H1 (cell line): ENCODE measurements around the gene SLC6A6. TPM values are rescaled to one million over a fixed set of nuclear protein-coding genes. Genes with fewer than 3 reads are reported as not detected.

Experiments used
- CTCF ChIA-PET: fragments of 300-600 bp; sonication (Branson Sonifier 250); formaldehyde crosslinking; loops from one replicate; lab custom pipeline; 2021; ENCODE audit not compliant: partially characterized antibody; lab: Charles Lee
- POLR2A ChIA-PET: fragments of 300-600 bp; sonication (Branson Sonifier 250); formaldehyde crosslinking; loops from one replicate; lab custom pipeline; 2021; ENCODE audit warnings: inconsistent platforms; ENCODE audit not compliant: partially characterized antibody; lab: Charles Lee
- DNase-seq, 2 experiments: peaks; one replicate each; pipeline versions ENCODE4 v3.0.0 to v3.0.0-alpha.2; 2010 to 2022; ENCODE audit warnings: low spot score in 2 of 2, low read depth in 1 of 2, mixed read lengths in 1 of 2
- FAIRE-seq: peaks from 2 replicates; lab custom pipeline; 2011; peaks lifted over from hg19 to GRCh38; lab: Jason Lieb, UNC
- H2AFZ ChIP-seq: 2 replicates; pipeline ENCODE4 v1.8.1; 2012; ENCODE audit warnings: low read length, inconsistent platforms
- H2AK5ac ChIP-seq: 2 replicates; pipeline ENCODE4 v1.6.1; 2013; ENCODE audit warnings: low read depth, low read length
- H2BK120ac ChIP-seq: replicated peaks from 2 replicates; pipeline ENCODE3; 2013; ENCODE audit warnings: low read depth, low read length, inconsistent platforms
- H2BK12ac ChIP-seq: 2 replicates; pipeline ENCODE4 v1.6.1; 2013; ENCODE audit warnings: low read depth, low read length
- H2BK15ac ChIP-seq: 2 replicates; pipeline ENCODE4 v1.6.1; 2013; ENCODE audit warnings: low read length
- H2BK20ac ChIP-seq: 2 replicates; pipeline ENCODE4 v1.6.1; 2013; ENCODE audit warnings: low read length
- H2BK5ac ChIP-seq: 2 replicates; pipeline ENCODE4 v1.6.1; 2013; ENCODE audit warnings: low read depth, low read length
- H3K14ac ChIP-seq: 2 replicates; pipeline ENCODE4 v1.6.1; 2013; ENCODE audit warnings: inconsistent platforms; ENCODE audit not compliant: insufficient read length
- H3K18ac ChIP-seq: 2 replicates; pipeline ENCODE4 v1.6.1; 2013; ENCODE audit warnings: low read length; ENCODE audit errors: extremely low read depth
- H3K23ac ChIP-seq: 2 replicates; pipeline ENCODE4 v1.6.1; 2013; ENCODE audit warnings: inconsistent platforms; ENCODE audit not compliant: insufficient read length
- H3K23me2 ChIP-seq: 2 replicates; pipeline ENCODE4 v1.6.1; 2013; ENCODE audit warnings: low read depth, low read length
- H3K27ac ChIP-seq: 2 replicates; pipeline ENCODE4 v1.6.1; 2011; ENCODE audit warnings: low read depth, low read length, inconsistent platforms
- H3K27me3 ChIP-seq, 4 experiments: replicated peaks in 1 of 4; 1 replicate in 1 of 4; 2 replicates in 3 of 4; pipeline versions ENCODE4 v1.6.1 to v1.8.1; 2011 to 2013; ENCODE audit warnings: low read length in 3 of 4, mild to moderate bottlenecking in 3 of 4, inconsistent platforms in 2 of 4, mixed read lengths in 2 of 4, moderate library complexity in 1 of 4; ENCODE audit not compliant: control insufficient read depth in 3 of 4, insufficient read depth in 3 of 4; ENCODE audit errors: extremely low read depth in 1 of 4
- H3K36me3 ChIP-seq, 4 experiments: 2 replicates each; pipeline versions ENCODE4 v1.6.1 to v1.8.1; 2011 to 2013; ENCODE audit warnings: mild to moderate bottlenecking in 4 of 4, low read length in 3 of 4, moderate library complexity in 2 of 4, control low read depth in 1 of 4, inconsistent platforms in 1 of 4; ENCODE audit not compliant: insufficient read depth in 4 of 4, control insufficient read depth in 2 of 4
- H3K4ac ChIP-seq: replicated peaks from 2 replicates; pipeline ENCODE3; 2013; ENCODE audit warnings: low read length, low read depth, mixed read lengths, inconsistent platforms; ENCODE audit not compliant: insufficient read length
- H3K4me1 ChIP-seq, 4 experiments: replicated peaks in 1 of 4; 1 replicate in 1 of 4; 2 replicates in 3 of 4; pipeline versions ENCODE4 v1.6.1 to v1.8.1; 2011 to 2013; ENCODE audit warnings: low read length in 3 of 4, inconsistent platforms in 2 of 4, mixed read lengths in 1 of 4; ENCODE audit not compliant: insufficient read depth in 4 of 4, control insufficient read depth in 3 of 4
- H3K4me2 ChIP-seq, 2 experiments: 2 replicates each; pipeline versions ENCODE4 v1.6.1 to v1.8.1; 2011 to 2013; ENCODE audit warnings: low read depth in 2 of 2, low read length in 2 of 2, control low read depth in 1 of 2, inconsistent platforms in 1 of 2, mild to moderate bottlenecking in 1 of 2; ENCODE audit not compliant: insufficient read depth in 1 of 2
- H3K4me3 ChIP-seq, 4 experiments: fragments of 200-600, 300-600 bp in 1 of 4; sonication (generic), shearing (Covaris generic), sonication (Bioruptor Twin) in 1 of 4; 2 replicates each; pipeline versions ENCODE4 v1.5.1 to v1.8.1; 2011 to 2016; ENCODE audit warnings: low read length in 4 of 4, low read depth in 3 of 4, control low read depth in 2 of 4, inconsistent platforms in 2 of 4, mild to moderate bottlenecking in 2 of 4, mixed read lengths in 1 of 4, moderate library complexity in 1 of 4; ENCODE audit not compliant: insufficient read depth in 2 of 4; ENCODE audit errors: extremely low read depth in 1 of 4
- H3K56ac ChIP-seq: replicated peaks from 2 replicates; pipeline ENCODE3; 2013; ENCODE audit warnings: low read depth, mild to moderate bottlenecking, mixed read lengths, low read length, inconsistent platforms; ENCODE audit not compliant: insufficient read length
- H3K79me1 ChIP-seq: 2 replicates; pipeline ENCODE4 v1.6.1; 2013; ENCODE audit warnings: low read depth, low read length, control low read depth
- H3K79me2 ChIP-seq, 2 experiments: 2 replicates each; pipeline versions ENCODE4 v1.6.1 to v1.8.1; 2012 to 2013; ENCODE audit warnings: low read length in 2 of 2, mild to moderate bottlenecking in 2 of 2, inconsistent platforms in 1 of 2; ENCODE audit not compliant: insufficient read depth in 2 of 2, control insufficient read depth in 1 of 2
- H3K9ac ChIP-seq, 4 experiments: replicated peaks in 1 of 4; 1 replicate in 1 of 4; 2 replicates in 3 of 4; pipeline versions ENCODE4 v1.6.1 to v1.8.1; 2011 to 2013; ENCODE audit warnings: low read depth in 3 of 4, low read length in 3 of 4, control low read depth in 2 of 4, mild to moderate bottlenecking in 2 of 4, moderate library complexity in 2 of 4, inconsistent platforms in 1 of 4; ENCODE audit errors: extremely low read depth in 1 of 4
- H3K9me3 ChIP-seq, 2 experiments: 2 replicates each; pipeline versions ENCODE4 v1.6.1 to v1.8.1; 2012 to 2013; ENCODE audit warnings: mild to moderate bottlenecking in 2 of 2, moderate library complexity in 2 of 2, control low read depth in 1 of 2, inconsistent platforms in 1 of 2, low read depth in 1 of 2, low read length in 1 of 2, mixed read lengths in 1 of 2; ENCODE audit not compliant: insufficient read depth in 2 of 2
- H4K20me1 ChIP-seq, 2 experiments: replicated peaks in 1 of 2; 2 replicates each; pipeline versions ENCODE3 to v1.8.1; 2011 to 2013; ENCODE audit warnings: inconsistent platforms in 2 of 2, low read length in 2 of 2, mild to moderate bottlenecking in 1 of 2; ENCODE audit not compliant: insufficient read depth in 2 of 2, control insufficient read depth in 1 of 2
- H4K5ac ChIP-seq: 2 replicates; pipeline ENCODE4 v1.6.1; 2013; ENCODE audit warnings: low read length, low read depth, mixed read lengths, inconsistent platforms; ENCODE audit not compliant: insufficient read length
- H4K8ac ChIP-seq: 2 replicates; pipeline ENCODE4 v1.8.0; 2013; ENCODE audit warnings: mild to moderate bottlenecking, moderate library complexity, low read length, inconsistent platforms; ENCODE audit not compliant: insufficient read depth; ENCODE audit errors: extremely low read depth
- H4K91ac ChIP-seq: replicated peaks from 2 replicates; pipeline ENCODE3; 2013; ENCODE audit warnings: low read length, mixed read lengths, inconsistent platforms; ENCODE audit not compliant: insufficient read length
- BACH1 ChIP-seq: IDR thresholded peaks from 2 replicates; pipeline ENCODE4 v1.6.1; 2012; ENCODE audit warnings: low read length, improper control_type of control experiment
- EP300 ChIP-seq, 2 experiments: IDR thresholded peaks; 1 replicate in 1 of 2; 2 replicates in 1 of 2; pipeline ENCODE4 v1.6.1; 2011 to 2012; ENCODE audit warnings: low read depth in 2 of 2, low read length in 2 of 2, mild to moderate bottlenecking in 2 of 2, borderline replicate concordance in 1 of 2, inconsistent platforms in 1 of 2, moderate library complexity in 1 of 2
- FOSL1 ChIP-seq: IDR thresholded peaks from 2 replicates; pipeline ENCODE4 v1.6.1; 2011; ENCODE audit warnings: mild to moderate bottlenecking, low read depth, low read length, moderate library complexity; ENCODE audit not compliant: insufficient read depth
- JUN ChIP-seq: IDR thresholded peaks from 2 replicates; pipeline ENCODE4 v1.6.1; 2011; ENCODE audit warnings: low read depth, mild to moderate bottlenecking, improper control_type of control experiment, low read length
- JUND ChIP-seq: IDR thresholded peaks from 2 replicates; pipeline ENCODE4 v1.6.1; 2011; ENCODE audit warnings: mild to moderate bottlenecking, improper control_type of control experiment, low read length
- KDM4A ChIP-seq: IDR thresholded peaks from one replicate; pipeline ENCODE4 v1.7.1; 2012; ENCODE audit warnings: low read depth, mild to moderate bottlenecking, moderate library complexity, low read length, inconsistent platforms; ENCODE audit not compliant: severe bottlenecking
- RBBP5 ChIP-seq: IDR thresholded peaks from 2 replicates; pipeline ENCODE4 v1.7.1; 2012; ENCODE audit warnings: low read depth, mild to moderate bottlenecking, inconsistent platforms, low read length, moderate library complexity, borderline replicate concordance
- RFX5 ChIP-seq: IDR thresholded peaks from 2 replicates; pipeline ENCODE4 v1.6.1; 2011; ENCODE audit warnings: low read depth, low read length, improper control_type of control experiment, borderline replicate concordance
- SIN3A ChIP-seq, 2 experiments: IDR thresholded peaks in 1 of 2; conservative IDR thresholded peaks in 1 of 2; 2 replicates each; pipeline ENCODE4 v1.6.1; 2011 to 2012; ENCODE audit warnings: low read length in 2 of 2, improper control_type of control experiment in 1 of 2, low read depth in 1 of 2, mild to moderate bottlenecking in 1 of 2
- SP1 ChIP-seq: IDR thresholded peaks from 2 replicates; pipeline ENCODE4 v1.6.1; 2011; ENCODE audit warnings: low read depth, low read length
- WGBS, 2 experiments: shearing (Covaris generic) in 1 of 2; methylation state at CpG; one replicate each; pipeline versions ENCODE4 v1.1.6 to v1.1.7; 2013 to 2015; ENCODE audit warnings: low lambda C conversion rate in 2 of 2, mixed read lengths in 2 of 2, inconsistent platforms in 1 of 2, low coverage in 1 of 2, missing lambda C conversion rate in 1 of 2; ENCODE audit not compliant: insufficient replicate concordance in 2 of 2, insufficient coverage in 1 of 2, insufficient read length in 1 of 2; ENCODE audit errors: extremely low coverage in 1 of 2, missing lambda C conversion rate in 1 of 2; 5-methylcytosine and 5-hydroxymethylcytosine counted together
- polyA plus RNA-seq, 7 experiments: library from polyadenylated mRNA; depleted of rRNA in 3 of 7; stranded (reverse) in 5 of 7; unstranded in 2 of 7; fragments of >200 nt in 5 of 7; fragments of 200-250 nt in 2 of 7; gene quantifications; 1 replicate in 5 of 7; 2 replicates in 1 of 7; 4 replicates in 1 of 7; pipeline versions ENCODE4 v1.2.1 to v1.2.3, GENCODE V29; 2011 to 2013; ENCODE audit warnings: missing spikeins in 2 of 7, mixed read lengths in 2 of 7
- total RNA-seq: library from RNA; stranded (reverse); fragmentation: NEBNext Ultra II Directional; extraction: Animal tissue kit (Norgen Biotek cat#: 25700); gene quantifications from 2 replicates; pipeline ENCODE4 v1.2.1, GENCODE V29; 2021

SLC6A6 gene
- total and polyA plus RNA-seq, 2 of the 8 experiments (the other 6 are each of a cell fraction or from before 2014, with no cell fraction given): 66.2 to 144 TPM

DNA sequence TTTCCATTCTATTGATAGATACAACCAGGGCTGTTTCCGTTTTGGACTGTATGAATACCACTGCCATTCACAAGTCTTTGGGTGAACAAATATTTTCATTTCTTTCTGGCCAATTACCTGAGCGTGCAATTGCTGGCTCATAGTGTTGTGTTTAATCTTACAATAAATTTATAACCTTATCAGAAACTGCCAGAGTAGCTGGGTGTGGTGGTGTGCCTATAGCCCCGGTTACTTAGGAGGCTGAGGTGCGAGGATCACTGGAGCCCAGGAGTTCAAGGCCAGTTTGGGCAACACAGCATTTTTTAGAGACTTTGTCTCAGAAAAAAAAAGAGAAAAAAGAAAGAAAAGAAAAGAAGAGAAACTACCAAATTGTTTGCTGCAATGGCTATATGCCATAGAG, 5.4 kb upstream of the SLC6A6 start:
- H2AK5ac ChIP-seq: no peak overlapping the region
- H4K5ac ChIP-seq: no peak overlapping the region
- no peak overlapping the region for H4K91ac ChIP-seq
- H3K4ac ChIP-seq: no peak overlapping the region
- POLR2A ChIA-PET: no interaction called here
- H2BK12ac ChIP-seq: no peak overlapping the region
- no peak overlapping the region for H2AFZ ChIP-seq
- no peaks in the 10 kb centered on the region; a peak in 1 of 8 replicates for H3K36me3 ChIP-seq
- no peaks in the 10 kb centered on the region for H4K20me1 ChIP-seq
- H3K9me3 ChIP-seq: no peaks in the 10 kb centered on the region
- no peak overlapping the region for H3K9ac ChIP-seq
- H3K56ac ChIP-seq: no peak overlapping the region
- H3K4me2 ChIP-seq: no peak overlapping the region
- H3K79me2 ChIP-seq: no peaks in the 10 kb centered on the region
- H4K8ac ChIP-seq: no peak overlapping the region
- H3K79me1 ChIP-seq: no peaks in the 10 kb centered on the region
- no peak overlapping the region for H3K14ac ChIP-seq
- CTCF ChIA-PET: interaction anchor here (4.3 kb wide), 1 partner anchor 135 kb away, joined by 17 read pairs; no protein-coding TSS in a partner anchor
- no peak overlapping the region for H3K27ac ChIP-seq
- H3K18ac ChIP-seq: no peak overlapping the region
- H2BK5ac ChIP-seq: no peak overlapping the region
- no peak overlapping the region for H3K4me3 ChIP-seq
- no peak overlapping the region for H2BK20ac ChIP-seq
- DNase-seq (no peak), FAIRE-seq (no peak)
- peaks cover 2 to 11% (median 8%) of the 10 kb centered on the region in 4 experiments; a peak in 6 of 7 replicates for H3K4me1 ChIP-seq
- 87% methylated on average over 4 of the region's 4 CpGs; no CpG with 5 or more reads in 1 of the 2 experiments for WGBS, 2 experiments
- no peak overlapping the region for H2BK15ac ChIP-seq
- no peak overlapping the region for H3K23ac ChIP-seq
- no peak for TF ChIP-seq JUN
- TF ChIP-seq EP300 (IDR thresholded peaks at IDR 0.05; ENCODE audit: borderline replicate concordance in 1 of 2, low read depth in 2 of 2, low read length in 2 of 2): no peak
- TF ChIP-seq SP1: no peak
- TF ChIP-seq JUND: no peak
- TF ChIP-seq BACH1: no peak
- TF ChIP-seq RFX5: no peak
- TF ChIP-seq FOSL1: no peak
- no peak for TF ChIP-seq RBBP5
- TF ChIP-seq SIN3A (conservative IDR thresholded peaks at IDR 0.05 in 1 of 2, IDR thresholded peaks at IDR 0.05 in 1 of 2; ENCODE audit: low read depth in 1 of 2, low read length in 2 of 2): no peak
- no peak for TF ChIP-seq KDM4A
- no peak overlapping the region for H2BK120ac ChIP-seq
- H3K27me3 ChIP-seq: no peaks in the 10 kb centered on the region
- no peaks in the 10 kb centered on the region for H3K23me2 ChIP-seq
